HepG2 (cell line): ENCODE results near the gene CHCHD3. TPM values are rescaled to one million over a fixed set of nuclear protein-coding genes. Genes with fewer than 3 reads are reported as not detected.

Experiments used
- ATAC-seq: fragments of 200-7000 bp; cut with Tn5 transposase; 3 replicates; pipeline ENCODE4 v1.9.1; 2020; ENCODE audit warnings: mild to moderate bottlenecking, moderate library complexity
- BruUV-seq: library from RNA; stranded (reverse); fragments of 400-500 nt; replicated peaks from 2 replicates; lab custom pipeline; 2021; lab: Mats Ljungman, UMichigan
- CTCF ChIA-PET: fragments of 300-600 bp; formaldehyde crosslinking; extraction: SDS; loops from one replicate; lab custom pipeline; 2021; ENCODE audit warnings: low total read pairs, inconsistent platforms, low intra/inter-chr PET ratio; lab: Yijun Ruan, JAX
- POLR2A ChIA-PET: fragments of 350-600 bp; sonication (Branson Sonifier 250); formaldehyde crosslinking; loops from one replicate; lab custom pipeline; 2020; ENCODE audit warnings: antibody characterized with exemption, inconsistent platforms; lab: Yijun Ruan, JAX
- DNase-seq: peaks from one replicate; pipeline ENCODE4 v3.0.0-alpha.2; 2015; ENCODE audit warnings: low spot score
- FAIRE-seq: peaks from 3 replicates; lab custom pipeline; 2011; peaks lifted over from hg19 to GRCh38; lab: Jason Lieb, UNC
- H2AFZ ChIP-seq: one replicate; pipeline ENCODE4 v1.6.1; 2011; ENCODE audit warnings: low read length, inconsistent platforms
- H3K27ac ChIP-seq: fragments of 300-600 bp; 3 replicates; pipeline ENCODE4 v1.8.0; 2011; ENCODE audit warnings: mixed run types, mild to moderate bottlenecking, mixed read lengths, low read length, inconsistent platforms; ENCODE audit not compliant: insufficient read depth; ENCODE audit errors: extremely low read length
- H3K27me3 ChIP-seq, 2 experiments: fragments of 200-600 bp in 1 of 2; 2 replicates in 1 of 2; 3 replicates in 1 of 2; pipeline versions ENCODE4 v1.6.0 to v1.8.0; 2011; ENCODE audit warnings: low read length in 2 of 2, mild to moderate bottlenecking in 2 of 2, moderate library complexity in 2 of 2, inconsistent platforms in 1 of 2; ENCODE audit not compliant: insufficient read depth in 2 of 2, control insufficient read depth in 1 of 2
- H3K36me3 ChIP-seq, 2 experiments: fragments of 200-600 bp in 1 of 2; replicated peaks in 1 of 2; 2 replicates in 1 of 2; 3 replicates in 1 of 2; pipeline versions ENCODE4 v1.5.1 to v1.8.0; 2011; ENCODE audit warnings: low read length in 2 of 2, inconsistent platforms in 1 of 2; ENCODE audit not compliant: insufficient read depth in 2 of 2, control insufficient read depth in 1 of 2
- H3K4me1 ChIP-seq: 2 replicates; pipeline ENCODE4 v1.5.1; 2012; ENCODE audit warnings: low read length, inconsistent platforms; ENCODE audit not compliant: insufficient read depth
- H3K4me2 ChIP-seq: 2 replicates; pipeline ENCODE4 v1.6.0; 2011; ENCODE audit warnings: low read depth, low read length, inconsistent platforms
- H3K4me3 ChIP-seq, 3 experiments: fragments of 200-600 bp in 1 of 3; sonication (generic), shearing (Covaris generic) in 1 of 3; replicated peaks in 1 of 3; 2 replicates each; pipeline ENCODE4 v1.5.1; 2011 to 2016; ENCODE audit warnings: low read length in 3 of 3, inconsistent platforms in 2 of 3, low read depth in 2 of 3, mild to moderate bottlenecking in 2 of 3, control low read depth in 1 of 3, mixed read lengths in 1 of 3; ENCODE audit not compliant: insufficient read depth in 1 of 3
- H3K79me2 ChIP-seq: one replicate; pipeline ENCODE4 v1.6.1; 2011; ENCODE audit warnings: low read length, inconsistent platforms; ENCODE audit not compliant: insufficient read depth
- H3K9ac ChIP-seq: 2 replicates; pipeline ENCODE4 v1.6.0; 2011; ENCODE audit warnings: mild to moderate bottlenecking, low read depth, low read length, inconsistent platforms; ENCODE audit not compliant: insufficient read depth
- H3K9me3 ChIP-seq: 2 replicates; pipeline ENCODE4 v1.5.1; 2012; ENCODE audit warnings: mild to moderate bottlenecking, low read length
- H4K20me1 ChIP-seq: 2 replicates; pipeline ENCODE4 v1.6.0; 2011; ENCODE audit warnings: inconsistent platforms, mild to moderate bottlenecking, low read length, moderate library complexity; ENCODE audit not compliant: insufficient read depth
- AGO2 ChIP-seq: fragments of 200-400 bp; formaldehyde crosslinking; optimal IDR thresholded peaks from 2 replicates; pipeline ENCODE3; 2017; ENCODE audit warnings: mild to moderate bottlenecking, low read depth, low read length, moderate library complexity
- CCAR2 ChIP-seq: fragments of 200-400 bp; formaldehyde crosslinking; optimal IDR thresholded peaks from 2 replicates; pipeline ENCODE3; 2018; ENCODE audit warnings: low read depth, mild to moderate bottlenecking, low read length, moderate library complexity
- HOXA5 ChIP-seq: sonication (generic); formaldehyde crosslinking; IDR thresholded peaks from 2 replicates; pipeline ENCODE4 v1.4.0; 2020; ENCODE audit warnings: missing genetic modification reagents
- IRX3 ChIP-seq: sonication (generic); formaldehyde crosslinking; IDR thresholded peaks from 2 replicates; pipeline ENCODE4 v1.8.1; 2023; ENCODE audit warnings: mild to moderate bottlenecking, low read depth, missing genetic modification reagents, borderline replicate concordance
- PCBP2 ChIP-seq: fragments of 200-400 bp; formaldehyde crosslinking; optimal IDR thresholded peaks from 2 replicates; pipeline ENCODE3; 2018; ENCODE audit warnings: low read length, low read depth; ENCODE audit not compliant: poor library complexity, severe bottlenecking
- RCOR2 ChIP-seq: IDR thresholded peaks from 2 replicates; pipeline ENCODE4 v1.6.1; 2016; ENCODE audit warnings: missing biosample characterization, missing genetic modification reagents
- SNRNP70 ChIP-seq: fragments of 200-400 bp; formaldehyde crosslinking; IDR thresholded peaks from 2 replicates; pipeline ENCODE4 v1.6.1; 2017; ENCODE audit warnings: mild to moderate bottlenecking, low read depth, low read length, moderate library complexity
- TEAD2 ChIP-seq: sonication (generic); formaldehyde crosslinking; IDR thresholded peaks from 2 replicates; pipeline ENCODE4 v1.9.0; 2021; ENCODE audit warnings: missing genetic modification reagents
- YEATS2 ChIP-seq: sonication (generic); formaldehyde crosslinking; IDR thresholded peaks from 2 replicates; pipeline ENCODE4 v1.4.0; 2020; ENCODE audit warnings: missing genetic modification reagents, borderline replicate concordance
- ZBTB7B ChIP-seq: sonication (generic); formaldehyde crosslinking; IDR thresholded peaks from 2 replicates; pipeline ENCODE4 v1.4.0; 2020; ENCODE audit warnings: missing genetic modification reagents
- ZNF34 ChIP-seq: sonication (generic); formaldehyde crosslinking; IDR thresholded peaks from 2 replicates; pipeline ENCODE4 v1.4.0; 2020; ENCODE audit warnings: mild to moderate bottlenecking, missing genetic modification reagents, borderline replicate concordance
- ZNF350 ChIP-seq: sonication (generic); formaldehyde crosslinking; IDR thresholded peaks from 2 replicates; pipeline ENCODE4 v1.4.0; 2020; ENCODE audit warnings: mild to moderate bottlenecking, low read depth, missing genetic modification reagents, borderline replicate concordance
- ZNF484 ChIP-seq: sonication (generic); formaldehyde crosslinking; IDR thresholded peaks from 2 replicates; pipeline ENCODE4 v1.5.1; 2020; ENCODE audit warnings: mild to moderate bottlenecking, low read depth, missing genetic modification reagents, borderline replicate concordance
- ZNF501 ChIP-seq: sonication (generic); formaldehyde crosslinking; IDR thresholded peaks from 2 replicates; pipeline ENCODE4 v1.5.1; 2020; ENCODE audit warnings: mild to moderate bottlenecking, moderate library complexity, missing genetic modification reagents
- ZNF761 ChIP-seq: sonication (generic); formaldehyde crosslinking; conservative IDR thresholded peaks from 2 replicates; pipeline ENCODE4 v1.4.0; 2020; ENCODE audit warnings: mild to moderate bottlenecking, missing genetic modification reagents
- ZSCAN20 ChIP-seq: sonication (generic); formaldehyde crosslinking; IDR thresholded peaks from 2 replicates; pipeline ENCODE4 v1.4.0; 2020; ENCODE audit warnings: missing genetic modification reagents, mild to moderate bottlenecking, borderline replicate concordance
- ZUFSP ChIP-seq: sonication (generic); formaldehyde crosslinking; IDR thresholded peaks from 2 replicates; pipeline ENCODE4 v1.9.0; 2021; ENCODE audit warnings: missing genetic modification reagents, mild to moderate bottlenecking, borderline replicate concordance
- WGBS: methylation state at CpG from one replicate; pipeline ENCODE4 v1.1.6; 2017; ENCODE audit warnings: low lambda C conversion rate; 5-methylcytosine and 5-hydroxymethylcytosine counted together
- in situ Hi-C: cut with HindIII; loops from 2 replicates; pipeline ENCODE4 v1.10.0; 2017; ENCODE audit warnings: low pct_unique_long_range_greater_than_20kb; ENCODE audit not compliant: extremely low pct_ligation_motif_present
- intact Hi-C: fragments of 100-400 bp; cut with micrococcal nuclease; formaldehyde crosslinking; loops from one replicate; pipeline ENCODE4 v1.10.0; 2022; ENCODE audit not compliant: unreplicated experiment
- polyA plus RNA-seq, 8 experiments: library from polyadenylated mRNA; depleted of rRNA in 3 of 8; stranded (reverse) in 7 of 8; unstranded in 1 of 8; fragments of >200 nt; fragmentation: Illumina TruSeq in 4 of 8; extraction: Trizol in 4 of 8; gene quantifications; 2 replicates each; pipeline versions ENCODE4 v1.2.1 to v1.2.3, GENCODE V29; 2011 to 2016; ENCODE audit warnings: low read depth in 4 of 8, missing spikeins in 1 of 8, mixed read lengths in 1 of 8; ENCODE audit not compliant: insufficient read depth in 1 of 8
- total RNA-seq, 5 experiments: library from RNA; depleted of rRNA; stranded (reverse); fragments of >200 nt; fragmentation: Illumina TruSeq; extraction: Trizol; gene quantifications; 2 replicates each; pipeline ENCODE4 v1.2.3, GENCODE V29; 2016; ENCODE audit warnings: low read depth in 1 of 5

Gene CHCHD3
- total and polyA plus RNA-seq, 2 of the 13 experiments (the other 11 are each of a cell fraction or from before 2014, with no cell fraction given): 32.7 to 86.8 TPM

GRCh38 chr7:132828502-132828901 lies 253.4 kb downstream of the CHCHD3 start (continued):
- TF ChIP-seq CCAR2: no peak
- TF ChIP-seq SNRNP70: no peak
- no peak for TF ChIP-seq HOXA5 (CRISPR knock-in tag)
- no peak for TF ChIP-seq IRX3 (CRISPR knock-in tag)
- TF ChIP-seq ZUFSP (CRISPR knock-in tag): no peak
- no peak for TF ChIP-seq ZNF34 (CRISPR knock-in tag)
- no peak for TF ChIP-seq YEATS2
- no peak for TF ChIP-seq ZNF761 (CRISPR knock-in tag)
- TF ChIP-seq ZNF501: no peak
- no peak for TF ChIP-seq AGO2
- TF ChIP-seq PCBP2: no peak

- CTCF ChIA-PET: no interaction called here
- no peaks in the 10 kb centered on the region for H3K79me2 ChIP-seq
- no peak overlapping the region for H3K4me3 ChIP-seq
- H3K27ac ChIP-seq: no peak overlapping the region
- no peak for DNase-seq
- WGBS: 100% methylated on average over 6 of the region's 6 CpGs
- POLR2A ChIA-PET: no interaction called here
- no peaks in the 10 kb centered on the region for H3K4me1 ChIP-seq
- H3K27me3 ChIP-seq: no peaks in the 10 kb centered on the region
- no peaks in the 10 kb centered on the region for H3K9me3 ChIP-seq
- in situ Hi-C loops: no loop called here
- no TSS peak for BruUV-seq
- intact Hi-C loops: no loop called here
- TF ChIP-seq RCOR2 (CRISPR knock-in tag) (no peak), ZNF484 (CRISPR knock-in tag) (no peak), TEAD2 (CRISPR knock-in tag) (no peak), ZNF350 (no peak), ZSCAN20 (CRISPR knock-in tag) (no peak), ZBTB7B (CRISPR knock-in tag) (no peak)
- no peak overlapping the region for H3K9ac ChIP-seq
- ATAC-seq: no peak
- no peak overlapping the region for H3K4me2 ChIP-seq
- no peak overlapping the region for H2AFZ ChIP-seq
- no peaks in the 10 kb centered on the region for H4K20me1 ChIP-seq
- FAIRE-seq: no peak
- H3K36me3 ChIP-seq: no peaks in the 10 kb centered on the region; a peak in 1 of 5 replicates
These were observed 255.7 kb downstream of the CHCHD3 start for GRCh38 chr7:132825932-132826835.
